ENCODE results near the gene GAPT. TPM values are rescaled to one million over a fixed set of nuclear protein-coding genes. Genes with fewer than 3 reads are reported as not detected.

The GAPT gene
- not detected for total RNA-seq

DNA sequence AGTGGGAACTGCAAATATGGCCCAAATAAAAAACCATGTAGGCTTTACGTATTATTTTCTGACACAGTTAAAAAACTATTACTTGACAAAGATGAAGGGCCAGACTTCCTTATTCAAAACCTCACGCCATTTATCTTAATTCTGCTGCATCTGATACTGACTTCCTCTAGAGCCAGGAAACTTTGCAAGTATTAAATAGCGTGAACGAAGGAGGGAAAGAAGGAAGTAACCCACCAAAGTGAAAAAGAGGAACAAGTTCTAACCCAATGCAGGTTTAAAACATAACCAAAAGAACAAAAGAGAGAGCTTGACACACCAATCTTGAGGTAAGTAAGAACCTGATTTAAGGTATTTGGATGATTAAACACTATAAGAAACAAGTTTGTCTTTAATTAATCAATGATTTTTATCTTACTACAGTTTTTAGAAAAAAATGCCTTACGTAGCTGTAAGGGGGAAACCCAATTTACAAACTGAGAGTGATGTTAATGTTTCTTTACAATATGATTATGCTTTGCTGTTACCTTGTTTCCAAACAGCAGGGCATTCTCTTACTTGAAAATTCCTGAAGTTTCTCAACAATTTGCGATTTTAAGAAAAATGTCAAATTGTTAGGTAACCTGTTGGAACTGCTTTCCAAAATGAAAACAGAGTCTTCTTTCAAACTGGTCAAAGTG is at the start of gene GAPT:
Gene GAPT (plus strand): TSS at position 220 of the 677 bp plus-strand sequence. CDS start 3,102 bp downstream, outside the sequence.
- Mint-ChIP-seq H3K27me3 (ENCODE audit: low read depth) (peaks cover 16% of the 10 kb centered on the region), H3K4me3 (no peak within 1 kb of the TSS), H3K4me1 (ENCODE audit: low read depth) (no peaks in the 10 kb centered on the region), H3K9me3 (no peaks in the 10 kb centered on the region), H3K27ac (no peak within 1 kb of the TSS), H3K36me3 (ENCODE audit: insufficient read depth in 2 of 2) (no peaks in the 10 kb centered on the region)
- no peak for DNase-seq
- ATAC-seq (replicated peaks in 1 of 2) = no peak

GRCh38 chr5:58444805-58445204 is 46.4 kb upstream of the GAPT start:
- H3K27ac Mint-ChIP-seq = no peak overlapping the region
- peaks cover 0 to 1% of the 10 kb centered on the region in 2 donors for H3K9me3 Mint-ChIP-seq
- H3K4me3 Mint-ChIP-seq = no peak overlapping the region
- H3K4me1 Mint-ChIP-seq (ENCODE audit: low read depth) = no peaks in the 10 kb centered on the region
- no peaks in the 10 kb centered on the region for H3K36me3 Mint-ChIP-seq (ENCODE audit: insufficient read depth in 2 of 2)
- no peak for ATAC-seq (replicated peaks in 1 of 2)
- DNase-seq = no peak
- no peaks in the 10 kb centered on the region for H3K27me3 Mint-ChIP-seq (ENCODE audit: low read depth)

- Mint-ChIP-seq H3K9me3 (peaks cover 0 to 1% of the 10 kb centered on the region in 2 donors), H3K4me1 (ENCODE audit: low read depth) (no peaks in the 10 kb centered on the region), H3K27ac (no peak overlapping the region), H3K36me3 (ENCODE audit: insufficient read depth in 2 of 2) (no peaks in the 10 kb centered on the region), H3K27me3 (ENCODE audit: low read depth) (no peaks in the 10 kb centered on the region), H3K4me3 (no peak overlapping the region)
- ATAC-seq (replicated peaks in 1 of 2) = no peak
- DNase-seq = no peak
Measured at GRCh38 chr5:58446024-58446423, 45.2 kb upstream of the GAPT start.

GRCh38 chr5:58447226-58447625 is 44.0 kb upstream of the GAPT start:
- ATAC-seq (replicated peaks in 1 of 2) (no peak), DNase-seq (no peak)
- Mint-ChIP-seq H3K4me3 (no peak overlapping the region), H3K27ac (no peak overlapping the region), H3K36me3 (ENCODE audit: insufficient read depth in 2 of 2) (no peaks in the 10 kb centered on the region), H3K9me3 (peaks cover 0 to 1% of the 10 kb centered on the region in 2 donors), H3K27me3 (ENCODE audit: low read depth) (no peaks in the 10 kb centered on the region), H3K4me1 (ENCODE audit: low read depth) (no peaks in the 10 kb centered on the region)

GRCh38 chr5:58450018-58450417 is 41.2 kb upstream of the GAPT start:
- Mint-ChIP-seq H3K27ac (no peak overlapping the region), H3K27me3 (ENCODE audit: low read depth) (no peaks in the 10 kb centered on the region), H3K9me3 (peaks cover 0 to 1% of the 10 kb centered on the region in 2 donors), H3K4me3 (no peak overlapping the region), H3K36me3 (ENCODE audit: insufficient read depth in 2 of 2) (no peaks in the 10 kb centered on the region), H3K4me1 (ENCODE audit: low read depth) (no peaks in the 10 kb centered on the region)
- no peak for DNase-seq
- ATAC-seq (replicated peaks in 1 of 2) = no peak

DNA sequence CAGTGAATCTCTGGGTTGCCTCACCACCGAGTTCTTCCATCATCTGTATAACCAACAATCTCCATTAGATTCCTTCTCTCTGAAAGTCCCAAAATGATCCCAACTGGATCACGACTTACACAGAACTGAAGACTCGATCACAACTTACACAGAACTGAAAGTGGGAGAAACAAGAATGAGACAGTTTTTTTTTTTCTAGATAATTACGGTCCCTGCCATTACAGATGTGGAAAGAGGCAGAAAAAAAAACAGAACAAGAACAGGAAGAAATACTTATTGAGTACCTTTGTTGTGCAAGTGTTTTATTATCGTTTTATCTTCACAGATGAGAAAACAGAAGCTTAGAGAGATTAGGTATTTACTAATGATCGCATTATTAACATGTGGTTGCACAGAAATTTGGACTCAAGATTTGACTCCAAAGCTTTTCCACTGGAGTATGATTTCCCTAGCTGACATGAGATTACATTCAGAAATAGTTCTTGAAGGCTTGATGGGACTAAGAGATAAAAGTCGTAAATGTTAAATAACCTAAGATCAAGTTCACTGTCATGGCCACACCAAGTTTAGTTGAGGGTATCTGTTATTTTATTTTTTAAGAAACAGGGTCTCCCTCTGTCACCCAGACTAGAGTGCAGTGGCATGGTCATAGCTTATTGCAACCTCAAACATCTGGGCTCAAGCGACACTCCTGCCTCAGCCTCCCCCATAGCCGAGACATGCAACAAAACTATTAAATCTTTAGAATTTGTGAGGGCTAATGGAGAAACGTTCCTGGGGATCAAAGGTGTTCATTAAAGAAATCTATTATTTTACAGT is 40.2 kb upstream of the GAPT start:
- H3K4me3 Mint-ChIP-seq = no peak overlapping the region
- peaks cover 0 to 1% of the 10 kb centered on the region in 2 donors for H3K9me3 Mint-ChIP-seq
- DNase-seq (no peak), ATAC-seq (replicated peaks in 1 of 2) (no peak)
- no peaks in the 10 kb centered on the region for H3K27me3 Mint-ChIP-seq (ENCODE audit: low read depth)
- no peaks in the 10 kb centered on the region for H3K4me1 Mint-ChIP-seq (ENCODE audit: low read depth)
- H3K27ac Mint-ChIP-seq = no peak overlapping the region
- peaks cover 0 to 1% of the 10 kb centered on the region in 2 donors for H3K36me3 Mint-ChIP-seq (ENCODE audit: insufficient read depth in 2 of 2)

DNA sequence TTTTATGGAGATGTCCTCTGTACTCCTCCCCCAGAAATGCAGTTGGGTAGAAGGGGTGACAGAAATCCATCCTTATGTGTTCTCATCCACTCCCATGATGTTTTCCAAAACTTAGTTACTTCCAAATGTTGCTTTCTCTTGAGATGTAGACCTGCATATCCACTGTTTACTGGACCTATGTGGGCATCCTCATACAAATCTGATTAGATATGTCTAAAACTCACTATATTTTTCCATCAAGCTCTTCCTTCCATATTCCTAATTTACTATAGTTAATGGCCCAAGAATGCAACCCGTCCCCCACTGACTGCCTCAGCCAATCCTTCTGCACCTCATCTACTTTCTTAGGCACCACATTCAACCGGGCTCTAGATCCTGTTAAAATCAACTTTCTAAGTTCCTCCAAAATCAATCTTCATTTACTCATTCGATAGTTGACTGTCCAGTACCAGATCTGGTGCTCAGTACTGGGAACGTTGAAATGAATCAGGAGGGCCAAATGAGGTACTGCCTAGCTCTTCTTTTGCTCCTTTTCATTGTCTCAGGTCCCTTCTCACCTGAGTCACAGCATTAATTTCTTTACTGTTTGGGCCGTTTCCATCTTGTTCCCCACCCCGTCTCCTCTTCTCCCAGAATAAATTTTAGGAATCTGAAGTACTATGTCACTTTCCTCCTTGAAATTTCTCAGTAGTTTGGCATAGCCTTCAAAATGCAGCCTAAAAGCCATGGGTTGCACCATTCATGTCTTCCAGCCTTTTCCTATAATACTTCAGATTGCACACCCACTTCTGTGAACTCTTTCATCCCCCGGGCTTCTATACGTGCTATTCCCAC is 39.3 kb upstream of the GAPT start:
- no peak overlapping the region for H3K4me3 Mint-ChIP-seq
- H3K36me3 Mint-ChIP-seq (ENCODE audit: insufficient read depth in 2 of 2) = peaks cover 0 to 2% of the 10 kb centered on the region in 2 donors
- no peaks in the 10 kb centered on the region for H3K9me3 Mint-ChIP-seq
- no peak overlapping the region for H3K27ac Mint-ChIP-seq
- DNase-seq (no peak), ATAC-seq (replicated peaks in 1 of 2) (no peak)
- no peaks in the 10 kb centered on the region for H3K27me3 Mint-ChIP-seq (ENCODE audit: low read depth)
- H3K4me1 Mint-ChIP-seq (ENCODE audit: low read depth) = no peaks in the 10 kb centered on the region

GRCh38 chr5:58452566-58453258 is 38.5 kb upstream of the GAPT start:
- no peak overlapping the region for H3K4me3 Mint-ChIP-seq
- H3K36me3 Mint-ChIP-seq (ENCODE audit: insufficient read depth in 2 of 2) = peaks cover 0 to 2% of the 10 kb centered on the region in 2 donors
- ATAC-seq (replicated peaks in 1 of 2) (no peak), DNase-seq (no peak)
- H3K27me3 Mint-ChIP-seq (ENCODE audit: low read depth) = no peaks in the 10 kb centered on the region
- no peaks in the 10 kb centered on the region for H3K9me3 Mint-ChIP-seq
- no peaks in the 10 kb centered on the region for H3K4me1 Mint-ChIP-seq (ENCODE audit: low read depth)
- no peak overlapping the region for H3K27ac Mint-ChIP-seq

DNA sequence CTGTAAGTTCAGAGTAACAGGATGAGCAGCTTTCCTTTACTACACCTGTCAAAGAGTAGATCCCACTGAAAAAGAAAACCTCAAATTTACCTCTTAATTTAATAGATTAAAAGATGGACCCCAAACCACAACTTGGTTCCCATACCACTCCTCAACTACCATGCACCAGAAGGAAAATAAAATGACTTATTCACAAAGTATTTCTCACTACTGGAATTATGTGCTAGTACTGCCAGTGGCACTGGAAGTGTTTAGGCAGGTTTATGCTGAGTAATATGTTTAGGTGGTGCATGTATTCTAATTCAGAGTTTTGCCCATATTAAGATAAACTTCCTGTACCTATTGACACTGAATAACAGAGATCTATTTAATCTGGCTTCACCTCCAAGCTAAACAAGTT is 37.9 kb upstream of the GAPT start:
- ATAC-seq (replicated peaks in 1 of 2) (no peak), DNase-seq (no peak)
- peaks cover 0 to 2% of the 10 kb centered on the region in 2 donors for H3K36me3 Mint-ChIP-seq (ENCODE audit: insufficient read depth in 2 of 2)
- peaks cover 3% of the 10 kb centered on the region for H3K4me1 Mint-ChIP-seq (ENCODE audit: low read depth)
- no peaks in the 10 kb centered on the region for H3K9me3 Mint-ChIP-seq
- peaks cover 6% of the 10 kb centered on the region for H3K27me3 Mint-ChIP-seq (ENCODE audit: low read depth)
- no peak overlapping the region for H3K4me3 Mint-ChIP-seq
- H3K27ac Mint-ChIP-seq = no peak overlapping the region

DNA sequence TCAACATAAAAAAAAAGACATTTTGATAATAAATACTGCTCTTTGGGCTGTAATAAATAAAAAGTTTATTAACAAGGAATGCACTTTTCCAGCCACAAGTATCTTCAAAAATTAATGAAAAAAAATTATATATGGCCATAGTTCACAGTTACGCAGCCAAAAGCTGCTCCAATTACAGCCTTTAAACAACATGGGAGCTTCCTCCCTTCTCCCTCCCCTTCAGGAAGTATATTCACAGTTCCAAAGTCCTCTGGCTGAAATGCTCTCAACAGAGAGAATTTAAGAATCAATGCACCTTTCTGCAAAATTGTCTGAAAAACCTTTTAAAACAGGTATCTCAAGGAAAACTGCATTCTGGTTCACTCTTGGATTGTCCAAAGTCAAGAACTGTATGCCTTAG is 37.2 kb upstream of the GAPT start:
- Mint-ChIP-seq H3K9me3 (no peaks in the 10 kb centered on the region), H3K4me1 (ENCODE audit: low read depth) (peaks cover 10% of the 10 kb centered on the region), H3K27me3 (ENCODE audit: low read depth) (peaks cover 13% of the 10 kb centered on the region), H3K36me3 (ENCODE audit: insufficient read depth in 2 of 2) (peaks cover 0 to 2% of the 10 kb centered on the region in 2 donors), H3K27ac (no peak overlapping the region), H3K4me3 (no peak overlapping the region)
- ATAC-seq (replicated peaks in 1 of 2) (no peak), DNase-seq (no peak)

GRCh38 chr5:58455066-58455465 is 36.2 kb upstream of the GAPT start:
- ATAC-seq (replicated peaks in 1 of 2) (no peak), DNase-seq (no peak)
- Mint-ChIP-seq H3K27me3 (ENCODE audit: low read depth) (peaks cover 15% of the 10 kb centered on the region), H3K36me3 (ENCODE audit: insufficient read depth in 2 of 2) (peaks cover 0 to 2% of the 10 kb centered on the region in 2 donors), H3K4me3 (no peak overlapping the region), H3K27ac (no peak overlapping the region), H3K9me3 (no peaks in the 10 kb centered on the region), H3K4me1 (ENCODE audit: low read depth) (peaks cover 13% of the 10 kb centered on the region)

GRCh38 chr5:58455480-58455879 is 35.8 kb upstream of the GAPT start:
- ATAC-seq (replicated peaks in 1 of 2) (no peak), DNase-seq (no peak)
- H3K4me1 Mint-ChIP-seq (ENCODE audit: low read depth) = peaks cover 13% of the 10 kb centered on the region
- H3K36me3 Mint-ChIP-seq (ENCODE audit: insufficient read depth in 2 of 2) = peaks cover 0 to 2% of the 10 kb centered on the region in 2 donors
- no peak overlapping the region for H3K4me3 Mint-ChIP-seq
- H3K27ac Mint-ChIP-seq = no peak overlapping the region
- H3K27me3 Mint-ChIP-seq (ENCODE audit: low read depth) = peaks cover 15% of the 10 kb centered on the region
- no peaks in the 10 kb centered on the region for H3K9me3 Mint-ChIP-seq

All from activated T-cell treated with anti-CD3 and anti-CD28 coated beads, Interleukin-2, amount 50 U/mL, for 72 hours (primary cell).